Activated CD8-positive, alpha-beta memory T cell treated with anti-CD3 and anti-CD28 coated beads for 4 hours (primary cell): ENCODE results near the gene NUP62CL.

Source experiments
- DNase-seq, 2 donors: peaks; one replicate each; pipeline ENCODE4 v3.0.0-alpha.2; 2020; ENCODE audit warnings: low read depth in 2 of 2

The NUP62CL gene

DNA sequence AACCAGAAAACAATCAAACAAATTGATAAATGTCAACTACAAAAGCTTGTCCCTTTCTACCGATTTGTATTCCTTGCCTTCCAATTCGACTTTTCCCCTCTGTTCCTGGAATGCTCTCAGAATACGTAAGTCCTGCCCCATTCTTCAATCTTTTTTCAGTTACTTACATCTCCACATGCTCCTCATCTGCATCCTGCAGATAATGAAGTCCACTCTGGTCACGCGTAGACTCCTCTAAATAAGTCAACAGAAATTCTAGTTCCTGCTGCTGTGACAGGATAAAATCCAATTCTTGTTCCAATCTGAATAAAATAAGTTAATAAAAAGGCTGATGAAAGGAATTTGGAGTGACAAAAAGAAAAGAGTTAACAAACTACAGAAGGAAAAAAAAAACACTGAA lies 53.2 kb downstream of the NUP62CL start:
- DNase-seq, result no peak

DNA sequence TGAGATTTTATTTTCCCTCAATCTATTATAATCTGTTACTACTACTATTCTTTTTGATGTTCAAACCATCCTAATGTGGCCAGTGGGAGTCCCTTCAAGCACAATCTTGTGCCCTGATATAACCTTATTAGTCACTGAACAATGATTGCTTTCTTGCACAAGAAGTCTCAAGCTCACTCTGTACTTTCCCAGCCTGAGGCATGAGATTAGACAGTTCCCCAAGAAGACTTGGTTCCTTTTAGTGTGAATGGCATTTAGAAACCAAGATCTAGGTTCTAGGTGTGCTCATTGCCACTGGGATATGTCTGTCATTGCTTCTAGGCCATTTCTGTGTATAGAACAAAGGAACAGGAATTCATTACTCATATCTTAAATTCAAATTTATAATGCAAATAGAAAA lies 59.6 kb downstream of the NUP62CL start:
- no peak for DNase-seq

DNA sequence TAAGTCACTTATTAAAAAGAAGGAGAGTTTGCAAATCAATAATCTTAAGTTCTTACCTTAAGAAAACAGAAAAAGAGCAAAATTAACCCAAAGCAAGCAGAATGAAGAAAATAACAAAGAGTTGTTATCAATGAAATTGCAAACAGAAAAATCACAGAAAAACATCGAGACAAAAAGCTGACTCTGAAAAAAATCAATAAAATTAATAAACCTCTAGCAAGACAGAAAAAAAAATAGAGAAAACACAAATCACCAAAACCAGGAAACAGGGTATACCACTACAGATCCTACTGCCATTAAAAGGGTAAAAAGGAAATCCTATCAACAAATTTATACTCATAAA lies 70.3 kb downstream of the NUP62CL start:
- DNase-seq, result no peak

DNA sequence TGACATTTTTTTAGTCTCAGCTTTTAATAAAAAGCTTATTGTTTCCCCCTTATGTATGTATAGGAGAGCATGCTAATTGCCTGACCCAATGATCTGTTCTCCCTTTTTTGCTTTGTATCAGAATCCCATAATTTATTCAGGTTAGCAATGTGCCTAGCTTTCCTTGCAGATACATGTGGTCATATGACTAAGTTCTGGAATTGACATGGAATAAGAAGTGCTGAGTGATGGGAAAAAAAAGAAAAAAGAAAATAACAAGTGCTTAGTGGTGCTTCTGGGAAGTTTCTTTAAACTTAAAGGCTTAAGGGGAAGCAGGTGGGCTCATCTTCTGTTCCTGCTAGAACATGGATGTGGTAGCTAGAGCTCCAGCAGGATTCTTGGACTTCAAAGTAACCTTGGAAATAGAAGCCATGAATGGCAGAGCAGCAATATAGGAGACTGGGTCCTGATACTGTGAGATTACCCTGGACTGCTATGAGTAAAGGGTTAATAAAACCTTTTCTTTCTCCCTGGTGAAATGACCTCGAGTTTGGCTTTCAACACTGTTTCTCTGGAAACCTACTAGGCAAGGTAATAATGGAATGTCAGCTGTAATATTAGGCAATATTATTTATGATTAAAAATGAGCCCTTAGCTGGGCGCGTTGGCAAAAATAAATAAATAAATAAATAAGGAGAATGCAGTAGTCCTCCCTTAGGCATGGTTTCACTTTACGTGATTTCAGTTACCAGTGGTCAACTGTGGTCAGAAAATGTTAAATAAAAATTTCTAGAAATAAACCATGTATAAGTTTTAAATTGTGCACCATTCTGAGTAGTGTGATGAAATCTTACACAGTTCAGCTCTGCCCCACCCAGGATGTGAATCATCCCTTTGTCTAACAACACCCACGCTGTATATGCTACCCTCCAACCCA lies 70.9 kb downstream of the NUP62CL start:
- DNase-seq, result no peak

DNA sequence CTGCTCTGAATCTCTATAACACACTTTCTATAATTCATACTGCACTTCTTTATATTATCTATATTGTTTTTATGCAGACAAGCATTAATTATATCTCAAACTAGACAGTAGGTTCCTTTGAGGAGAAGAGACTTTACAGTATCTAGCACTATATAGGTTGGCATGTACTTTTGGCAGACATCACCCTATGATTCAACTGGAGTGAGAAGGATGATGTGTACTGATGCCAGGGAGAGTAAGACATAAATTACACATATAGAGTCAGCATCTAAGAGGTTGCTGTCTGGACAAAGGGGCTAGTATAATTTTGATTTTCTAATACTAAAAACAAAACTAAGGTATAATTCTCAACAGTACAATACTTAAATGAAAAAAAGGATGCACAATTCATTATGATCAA lies 82.5 kb downstream of the NUP62CL start:
- DNase-seq, result no peak

DNA sequence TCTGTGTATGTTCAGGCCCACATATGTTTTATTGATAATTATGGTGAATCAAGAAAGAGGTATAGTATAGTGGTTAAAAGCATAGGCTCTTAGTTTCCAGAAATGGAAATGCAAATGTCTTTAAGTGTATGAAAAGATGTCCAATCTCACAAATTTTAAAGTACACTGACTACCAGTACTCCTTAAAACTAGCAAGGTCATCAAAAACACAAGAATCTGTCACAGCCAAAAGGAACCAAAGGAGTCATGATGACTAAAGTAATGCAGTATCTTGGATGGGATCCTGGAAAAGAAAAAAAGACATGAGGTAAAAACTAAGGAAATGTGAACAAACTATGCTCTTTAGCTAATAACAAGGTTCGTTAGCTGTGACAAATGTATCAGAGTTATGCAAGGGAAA lies 87.0 kb downstream of the NUP62CL start:
- DNase-seq, result no peak

DNA sequence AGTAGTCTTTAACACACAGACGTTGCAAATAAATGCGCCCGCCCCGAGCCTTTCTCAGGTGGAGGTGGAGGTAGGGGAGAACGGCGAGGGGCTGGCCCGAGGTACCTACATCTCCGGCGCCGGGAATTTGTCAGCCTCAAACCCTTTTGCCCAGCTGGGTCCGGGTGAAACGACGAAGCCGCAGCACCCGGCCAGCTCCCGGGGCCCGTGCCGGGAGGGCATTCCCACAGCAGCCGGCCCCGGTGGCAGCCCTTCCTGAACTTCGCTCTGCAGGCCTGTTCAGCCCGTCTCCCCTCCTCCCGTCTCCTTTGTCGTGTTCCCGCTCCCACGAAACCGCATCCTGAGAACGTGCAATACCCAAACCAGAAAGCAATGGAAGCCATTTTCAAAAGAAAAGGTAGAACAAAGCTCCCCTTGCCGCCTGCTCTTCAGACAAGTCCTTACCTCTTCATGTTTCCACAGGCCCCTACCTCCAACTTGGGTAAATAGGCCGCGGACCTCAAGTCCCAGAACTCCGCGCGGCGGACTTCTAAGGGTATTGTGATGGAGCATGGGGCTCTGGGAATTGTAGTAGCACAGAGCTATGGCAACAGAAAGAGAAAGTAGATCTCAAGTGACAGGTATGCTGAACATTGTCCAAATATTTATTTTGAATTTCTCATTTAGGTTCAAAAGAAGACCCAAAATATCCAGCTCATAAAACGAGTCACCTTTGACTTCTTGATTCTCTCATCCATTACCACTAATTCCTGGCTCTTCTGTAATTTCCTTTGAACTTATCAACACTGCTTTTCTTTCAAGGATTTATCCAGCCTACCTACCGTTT lies 87.7 kb downstream of the NUP62CL start, which contains the start of gene RBM41:
TSS of gene RBM41 (minus strand) at position 501 of the 826 bp plus-strand sequence. CDS start at position 452, 49 bp downstream.
- peak; percentile 21 to 49 for DNase-seq

DNA sequence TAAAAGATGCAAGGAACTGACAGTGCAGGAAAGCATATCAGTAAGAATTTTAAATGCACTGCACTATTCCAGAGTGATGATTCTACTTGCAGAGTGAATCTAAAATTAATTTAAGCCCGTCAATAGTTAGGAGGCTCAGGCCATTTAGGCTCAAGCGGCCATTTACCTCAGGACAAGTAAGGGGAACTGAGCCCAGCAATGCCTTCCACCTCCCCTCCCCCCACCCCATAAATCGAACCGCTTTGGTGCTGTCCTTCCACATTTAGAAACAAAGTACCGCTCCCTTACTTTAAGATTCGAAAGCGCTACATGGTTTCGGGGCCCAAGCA lies 88.3 kb downstream of the NUP62CL start:
- no peak for DNase-seq

DNA sequence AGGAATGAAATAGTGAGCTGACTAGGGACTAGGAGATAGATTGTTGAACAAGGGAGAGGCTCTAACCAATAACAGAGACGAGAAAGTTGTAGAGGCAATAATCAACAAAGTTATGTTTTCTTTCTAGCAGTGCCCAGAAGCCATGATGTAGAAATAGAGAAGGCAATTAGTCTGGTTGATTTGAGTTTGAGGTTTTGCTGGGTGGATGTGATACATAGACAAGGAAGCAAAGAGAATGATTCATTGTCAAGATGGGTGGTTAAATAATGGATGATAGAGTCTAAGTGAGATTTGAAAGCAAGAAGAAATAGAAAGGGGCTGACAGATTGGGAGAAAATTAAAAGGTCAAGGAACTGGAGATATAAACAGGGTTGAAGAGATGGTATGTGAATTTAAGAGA lies 98.8 kb downstream of the NUP62CL start:
- DNase-seq, result no peak

DNA sequence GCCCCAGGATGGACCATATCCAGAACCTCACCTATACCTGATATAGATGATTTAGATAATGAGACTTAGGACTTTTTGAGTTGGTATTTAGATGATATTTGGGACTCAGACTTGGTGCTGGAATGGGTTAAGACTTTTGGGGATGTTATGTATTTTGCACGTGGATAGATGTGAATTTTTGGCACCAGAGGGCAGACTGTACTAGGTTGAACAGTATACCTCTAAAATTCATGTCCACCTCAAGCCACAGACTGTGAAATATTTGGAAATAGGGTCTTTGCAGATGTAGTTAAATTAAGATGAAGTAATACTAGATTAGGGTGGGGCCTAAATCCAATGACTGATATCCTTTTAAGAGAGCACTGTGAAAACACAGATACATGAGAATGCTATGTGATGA lies 103.3 kb downstream of the NUP62CL start:
- DNase-seq, result no peak

DNA sequence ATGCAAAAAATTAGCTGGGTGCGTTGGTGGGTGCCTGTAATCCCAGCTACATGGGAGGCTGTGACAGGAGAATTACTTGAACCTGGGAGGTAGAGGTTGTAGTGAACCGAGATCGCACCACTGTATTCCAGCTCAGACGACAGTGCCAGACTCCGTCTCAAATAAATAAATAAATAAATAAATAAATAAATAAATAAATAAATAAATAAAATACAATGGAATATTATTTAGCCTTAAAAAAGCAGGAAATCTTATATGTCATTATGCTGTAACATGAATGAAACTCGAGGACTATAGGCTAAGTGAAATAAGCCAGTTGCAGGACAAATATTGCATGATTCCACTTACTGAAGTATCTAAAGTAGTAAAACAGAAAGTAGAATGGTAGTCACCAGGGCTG lies 130.1 kb downstream of the NUP62CL start:
- DNase-seq, result no peak
